Forelimb muscle (tissue), 1 donor: Measurements from ENCODE around the gene ETFB. TPM values are rescaled to one million over a fixed set of nuclear protein-coding genes. Genes with fewer than 3 reads are reported as not detected.

ENCODE experiments used
- DNase-seq: peaks from one replicate; pipeline ENCODE4 v3.0.0-alpha.2; 2013; ENCODE audit warnings: low read depth
- polyA plus RNA-seq: library from polyadenylated mRNA; unstranded; fragments of 120-200 nt; gene quantifications from one replicate; pipeline ENCODE4 v1.2.1, GENCODE V29; 2013; ENCODE audit not compliant: insufficient read length

Gene ETFB
- polyA plus RNA-seq, 1 donor, result 40.1 TPM

GRCh38 chr19:51327066-51328001, 38.9 kb downstream of the ETFB start:
- no peak for DNase-seq

GRCh38 chr19:51326216-51327065, 39.7 kb downstream of the ETFB start:
- DNase-seq, result no peak

GRCh38 chr19:51325161-51325976, 40.8 kb downstream of the ETFB start:
- no peak for DNase-seq

- no peak for DNase-seq
Observed at GRCh38 chr19:51324167-51324481, 42.1 kb downstream of the ETFB start.

GRCh38 chr19:51323481-51324166, 42.6 kb downstream of the ETFB start:
- no peak for DNase-seq

GRCh38 chr19:51321799-51322198, 44.4 kb downstream of the ETFB start:
- DNase-seq, result no peak

GRCh38 chr19:51320280-51320657, 45.9 kb downstream of the ETFB start:
- DNase-seq, result no peak

GRCh38 chr19:51319649-51320279, 46.4 kb downstream of the ETFB start:
- no peak for DNase-seq

GRCh38 chr19:51318687-51319648, 47.2 kb downstream of the ETFB start:
- DNase-seq, result no peak

GRCh38 chr19:51317968-51318367, 48.2 kb downstream of the ETFB start:
- no peak for DNase-seq

GRCh38 chr19:51317376-51317775, 48.8 kb downstream of the ETFB start:
- DNase-seq, result no peak

GRCh38 chr19:51316688-51317087, 49.5 kb downstream of the ETFB start:
- DNase-seq, result no peak

- no peak for DNase-seq
Observed at GRCh38 chr19:51311351-51312257, 54.6 kb downstream of the ETFB start, which contains the start of gene IGLON5. TSS of gene IGLON5 (plus strand) at chr19:51311644. CDS start at chr19:51311848, 204 bp downstream.

GRCh38 chr19:51305479-51305878, 60.7 kb downstream of the ETFB start:
- no peak for DNase-seq

- DNase-seq, result no peak
Observed at GRCh38 chr19:51301266-51301665, 64.9 kb downstream of the ETFB start.

GRCh38 chr19:51297406-51297805, 68.8 kb downstream of the ETFB start:
- no peak for DNase-seq

- no peak for DNase-seq
Observed at GRCh38 chr19:51296336-51297093, 69.7 kb downstream of the ETFB start.
